NOMO-1 treated with DMSO at 0.1 percent for 48 hours (cell line): ENCODE results near the gene UBN2.
A peak's percentile ranks its signal among the peaks of the same experiment; 100 is the strongest.

ENCODE experiments used
- DNase-seq: peaks from one replicate; lab custom pipeline; 2025; ENCODE audit not compliant: unreplicated experiment; lab: John Stamatoyannopoulos, UW

The UBN2 gene

GRCh38 chr7:139231513-139232376 is 708 bp downstream of the UBN2 start:
- DNase-seq, result peak; percentile 1

GRCh38 chr7:139232377-139232717 is 1.3 kb downstream of the UBN2 start:
- DNase-seq, result no peak

- DNase-seq, result no peak
Measured at GRCh38 chr7:139232904-139233303, 1.9 kb downstream of the UBN2 start.

GRCh38 chr7:139241258-139241657 is 10.2 kb downstream of the UBN2 start:
- no peak for DNase-seq

- no peak for DNase-seq
Measured at GRCh38 chr7:139242741-139243281, 11.8 kb downstream of the UBN2 start.

GRCh38 chr7:139245401-139245800 is 14.4 kb downstream of the UBN2 start:
- DNase-seq, result no peak

GRCh38 chr7:139246494-139246893 is 15.5 kb downstream of the UBN2 start:
- DNase-seq, result no peak

- DNase-seq, result no peak
Measured at GRCh38 chr7:139246905-139247304, 15.9 kb downstream of the UBN2 start.

- DNase-seq, result no peak
Measured at GRCh38 chr7:139249179-139249810, 18.3 kb downstream of the UBN2 start.

GRCh38 chr7:139252451-139252850 is 21.4 kb downstream of the UBN2 start:
- DNase-seq, result no peak

- no peak for DNase-seq
Measured at GRCh38 chr7:139254281-139254680, 23.2 kb downstream of the UBN2 start.

GRCh38 chr7:139254728-139255127 is 23.7 kb downstream of the UBN2 start:
- no peak for DNase-seq

GRCh38 chr7:139255290-139255689 is 24.3 kb downstream of the UBN2 start:
- peak; percentile 12 for DNase-seq

GRCh38 chr7:139259142-139259541 is 28.1 kb downstream of the UBN2 start:
- no peak for DNase-seq

- DNase-seq, result no peak
Measured at GRCh38 chr7:139264220-139264619, 33.2 kb downstream of the UBN2 start.

GRCh38 chr7:139265673-139266072 is 34.6 kb downstream of the UBN2 start:
- peak; percentile 52 for DNase-seq

- no peak for DNase-seq
Measured at GRCh38 chr7:139271718-139272628, 40.9 kb downstream of the UBN2 start.

GRCh38 chr7:139284252-139284896 is 53.3 kb downstream of the UBN2 start:
- DNase-seq, result no peak

GRCh38 chr7:139286144-139286543 is 55.1 kb downstream of the UBN2 start:
- DNase-seq, result no peak

GRCh38 chr7:139292821-139293220 is 61.8 kb downstream of the UBN2 start:
- no peak for DNase-seq

GRCh38 chr7:139293534-139293933 is 62.5 kb downstream of the UBN2 start:
- no peak for DNase-seq
